Erythroblast (primary cell): Measurements from ENCODE around the gene CRYGN.

Source experiments
- GATA1 ChIP-seq: IDR thresholded peaks from 2 replicates; pipeline ENCODE4 v1.6.1; 2011; ENCODE audit warnings: low read depth, mild to moderate bottlenecking, control low read depth, low read length, moderate library complexity
- POLR2A ChIP-seq: IDR thresholded peaks from 2 replicates; pipeline ENCODE4 v1.6.1; 2011; ENCODE audit warnings: mild to moderate bottlenecking, low read length

DNA sequence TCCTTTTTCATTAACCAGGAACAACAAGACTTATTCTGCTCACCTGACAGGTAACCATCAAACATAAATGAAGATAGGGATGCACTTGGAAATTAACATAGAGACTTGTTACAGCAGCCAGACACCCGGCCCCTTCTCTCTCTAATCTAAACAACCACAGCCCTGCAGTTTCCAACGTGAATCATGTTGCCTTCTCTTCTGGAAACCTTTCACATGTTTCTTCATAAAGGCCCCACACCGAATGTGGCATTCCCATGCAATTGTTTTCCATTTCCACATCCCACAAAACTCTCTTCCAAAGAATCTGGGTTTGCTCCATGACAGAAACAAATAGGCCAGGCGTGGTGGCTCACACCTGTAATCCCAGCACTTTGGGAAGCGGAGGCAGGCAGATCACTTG, 15.1 kb downstream of the CRYGN start:
- TF ChIP-seq POLR2A (no peak), GATA1 (no peak)
